HG02798 (cell line): ENCODE measurements around the gene POLE3.
"Not testable (repeated sequence)": the region's sequence is repeated elsewhere in the genome, so short reads cannot be mapped to it uniquely, and the experiment has no call there.

Experiments
- ATAC-seq: cut with Tn5 transposase; IDR thresholded peaks from one replicate; pipeline ENCODE4 v1.9.1; 2021; ENCODE audit warnings: mild to moderate bottlenecking; ENCODE audit not compliant: unreplicated experiment, poor library complexity

The POLE3 gene

GRCh38 chr9:113406873-113407511 lies 3.5 kb downstream of the POLE3 start:
- peak; percentile 36 for ATAC-seq

- ATAC-seq: not testable (repeated sequence)
Measured at GRCh38 chr9:113406353-113406752, 4.1 kb downstream of the POLE3 start.

DNA sequence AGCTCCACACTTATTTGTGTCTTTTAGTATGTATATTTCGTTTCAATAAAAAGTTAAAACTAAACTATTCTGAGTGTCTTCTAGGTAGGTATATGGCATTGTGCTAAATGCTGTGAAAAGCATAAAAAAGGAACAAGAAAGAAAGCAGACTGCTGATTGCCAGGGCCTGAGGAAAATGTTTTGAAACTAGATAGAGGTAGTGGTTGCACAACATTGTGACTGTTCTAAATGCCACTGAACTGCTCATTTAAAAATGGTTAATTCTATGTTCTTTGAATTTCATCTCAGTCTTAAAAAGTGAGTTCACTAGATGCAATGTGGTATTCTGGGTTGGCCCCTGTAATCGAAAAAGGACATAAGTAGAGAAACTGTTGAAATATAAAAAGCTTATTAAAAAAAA lies 6.8 kb downstream of the POLE3 start:
- no peak for ATAC-seq

DNA sequence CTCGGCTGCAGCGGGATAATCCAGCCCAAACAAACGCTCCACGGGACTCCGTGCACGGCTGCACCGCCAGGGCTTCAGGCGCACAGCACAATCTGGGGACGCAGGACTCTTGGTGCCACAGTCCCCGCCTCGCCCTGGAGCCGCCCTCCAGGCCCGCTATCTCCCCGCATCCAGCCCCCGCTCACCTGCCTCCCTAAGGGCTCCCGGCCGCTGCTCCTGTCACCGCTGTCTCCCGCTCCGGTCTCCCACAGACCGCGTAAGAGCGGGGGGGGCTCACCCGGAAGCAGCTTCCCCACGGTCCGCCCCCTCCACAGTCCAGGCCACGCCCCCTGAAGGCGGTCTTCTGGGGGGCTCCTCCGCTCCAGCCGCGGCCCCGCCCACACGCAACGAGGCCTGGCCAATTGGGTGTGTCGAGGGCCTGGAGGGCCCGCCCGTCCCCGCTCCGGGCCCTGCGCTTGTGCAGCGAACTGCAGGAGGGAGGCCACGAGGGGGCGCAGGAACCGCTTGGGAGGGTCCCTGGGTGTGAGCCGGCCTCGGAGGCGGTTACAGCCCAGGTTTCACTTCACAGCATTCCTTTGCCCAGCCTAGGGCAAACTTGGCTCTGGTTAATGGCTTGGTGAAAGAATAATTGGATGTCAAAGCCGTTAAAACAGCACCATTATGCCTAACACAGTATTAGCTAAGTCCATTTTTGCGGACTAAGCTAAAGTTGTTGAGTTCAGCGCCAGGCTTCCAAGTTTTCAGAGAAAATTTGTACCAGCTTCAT lies 9.3 kb downstream of the POLE3 start, which contains the start of gene ALAD:
Gene ALAD (minus strand): TSS at position 258 of the 766 bp plus-strand sequence. CDS start 7,725 bp downstream, outside the sequence.
- ATAC-seq: peak; percentile 100

- no peak for ATAC-seq
Measured at GRCh38 chr9:113399646-113400200, 10.8 kb downstream of the POLE3 start.

GRCh38 chr9:113398796-113399195 lies 11.7 kb downstream of the POLE3 start:
- no peak for ATAC-seq

DNA sequence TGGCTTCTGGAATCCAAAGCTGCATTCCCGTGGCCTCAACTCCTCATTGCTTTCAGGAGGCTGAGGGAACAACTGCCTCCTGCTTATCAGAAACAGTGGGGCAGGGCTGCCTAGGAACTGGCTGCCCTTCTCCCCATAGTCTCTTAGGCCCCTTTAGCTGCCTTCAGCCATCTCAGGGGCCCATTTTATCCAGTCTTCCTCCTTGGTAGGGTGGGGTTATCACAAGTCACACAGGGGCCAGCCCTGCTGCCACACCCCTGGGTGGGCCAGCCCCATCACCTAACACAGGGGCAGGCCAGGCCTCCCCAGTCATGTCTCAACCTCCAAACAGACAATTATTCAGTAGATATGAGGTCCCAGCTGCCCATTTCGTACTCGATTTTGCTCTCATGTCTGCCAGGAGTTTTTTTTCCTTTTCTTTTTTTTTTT lies 13.3 kb downstream of the POLE3 start:
- no peak for ATAC-seq

GRCh38 chr9:113395000-113395861 lies 15.2 kb downstream of the POLE3 start:
- ATAC-seq: no peak

DNA sequence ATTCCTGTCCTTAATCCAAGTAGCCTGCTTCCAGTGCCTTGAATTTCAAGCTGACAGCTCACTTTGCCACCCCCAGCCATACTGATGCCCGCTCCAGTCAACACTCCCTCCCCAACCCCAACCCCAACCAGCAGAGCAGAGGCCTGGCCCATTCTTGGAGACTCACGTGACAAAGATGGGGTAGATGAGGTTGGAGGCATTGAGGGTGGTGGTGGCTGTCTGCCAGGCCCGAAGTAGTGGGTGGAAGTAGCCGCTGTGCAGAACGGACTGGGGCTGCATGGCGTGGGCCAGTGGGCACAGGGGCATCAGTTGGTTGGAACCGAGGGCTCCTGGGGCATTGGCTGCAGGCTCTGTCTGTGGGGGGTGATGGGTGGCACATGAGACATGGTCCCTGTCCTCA lies 17.2 kb downstream of the POLE3 start:
- no peak for ATAC-seq

GRCh38 chr9:113391917-113392316 lies 18.6 kb downstream of the POLE3 start:
- no peak for ATAC-seq

- no peak for ATAC-seq
Measured at GRCh38 chr9:113390192-113390960, 20.1 kb downstream of the POLE3 start.

GRCh38 chr9:113389451-113389850 lies 21.0 kb downstream of the POLE3 start:
- ATAC-seq: no peak

- ATAC-seq: no peak
Measured at GRCh38 chr9:113388833-113389232, 21.6 kb downstream of the POLE3 start.

- no peak for ATAC-seq
Measured at GRCh38 chr9:113387560-113388230, 22.8 kb downstream of the POLE3 start.

DNA sequence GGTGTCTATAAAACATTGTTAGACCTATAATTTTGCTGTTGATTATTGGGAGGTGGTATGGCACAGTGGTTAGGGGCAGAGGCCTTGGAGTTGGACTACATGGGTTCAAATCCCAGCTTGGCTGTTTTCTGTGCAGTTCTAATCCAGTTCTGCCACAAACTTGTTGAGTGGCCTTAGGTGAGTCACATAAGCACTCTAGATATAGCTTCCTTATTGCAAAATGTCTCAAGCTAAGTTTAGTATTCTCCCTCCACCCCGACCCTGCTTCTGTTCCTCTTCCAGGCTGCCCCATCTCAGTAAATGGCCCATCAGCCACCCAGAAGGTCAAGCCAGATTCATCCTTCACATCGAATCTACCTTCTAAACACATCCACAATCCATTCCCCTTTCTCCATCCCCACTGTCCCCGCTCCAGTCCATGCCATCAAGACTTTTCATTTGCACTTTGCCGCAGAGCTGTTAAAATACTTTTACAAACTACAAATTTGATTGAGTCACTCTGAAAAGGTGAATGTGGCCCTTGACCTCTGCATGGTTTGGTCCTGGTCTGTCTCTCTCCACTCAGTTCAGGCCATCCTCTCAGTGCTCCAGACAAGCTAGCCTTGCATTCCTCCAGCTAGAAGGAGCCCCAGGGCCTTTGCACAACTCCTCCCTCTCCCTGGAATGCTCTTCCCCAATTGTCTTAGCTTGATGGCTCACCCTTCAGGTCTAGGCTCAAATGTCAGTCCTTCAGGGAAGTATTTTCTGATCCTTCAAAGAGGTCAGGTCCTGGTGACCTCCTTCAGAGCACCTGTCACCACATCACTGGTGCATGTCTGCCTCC lies 23.7 kb downstream of the POLE3 start:
- no peak for ATAC-seq

DNA sequence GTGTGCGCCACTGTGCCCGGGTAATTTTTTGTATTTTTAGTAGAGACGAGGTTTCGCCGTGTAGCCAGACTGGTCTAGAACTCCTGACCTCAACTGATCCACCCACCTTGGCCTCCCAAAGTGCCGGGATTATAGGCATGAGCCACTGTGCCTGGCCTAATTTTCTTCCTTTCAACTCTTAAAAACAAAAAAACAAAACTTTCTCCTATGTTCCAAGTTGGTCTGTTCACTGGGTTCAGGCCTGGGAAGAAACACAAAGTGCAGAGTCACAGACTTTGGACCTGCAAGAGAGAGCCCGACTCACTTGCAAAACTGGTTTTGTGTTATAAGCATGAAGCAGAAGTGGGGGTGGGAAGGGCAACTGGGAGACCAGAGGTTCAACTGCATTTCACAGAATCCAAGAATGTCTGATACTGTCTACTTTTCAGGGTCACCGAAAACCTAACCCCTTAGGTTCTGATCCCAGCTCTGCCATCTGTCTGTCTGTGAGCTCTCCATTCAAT lies 28.5 kb downstream of the POLE3 start:
- ATAC-seq: no peak

DNA sequence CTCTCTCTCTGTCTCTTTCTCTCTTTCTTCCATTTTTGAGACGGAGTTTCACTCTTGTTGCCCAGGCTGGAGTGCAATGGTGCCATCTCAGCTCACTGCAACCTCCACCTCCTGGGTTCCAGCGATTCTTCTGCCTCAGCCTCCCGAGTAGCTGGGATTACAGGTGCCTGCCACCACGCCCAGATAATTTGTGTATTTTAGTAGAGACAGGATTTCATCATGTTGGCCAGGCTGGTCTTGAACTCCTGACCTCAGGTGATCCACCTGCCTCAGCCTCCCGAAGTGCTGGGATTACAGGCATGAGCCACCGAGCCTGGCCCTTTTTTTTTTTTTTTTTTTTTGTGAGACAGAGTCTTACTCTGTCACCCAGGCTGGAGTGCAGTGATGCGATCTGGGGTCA lies 29.0 kb downstream of the POLE3 start:
- ATAC-seq: not testable (repeated sequence)

GRCh38 chr9:113380869-113381378 lies 29.6 kb downstream of the POLE3 start:
- ATAC-seq: peak; percentile 53
